ENCODE results near the gene ZNF780B.

Gene ZNF780B

GRCh38 chr19:40025938-40026596 is 30.0 kb downstream of the ZNF780B start:
- TF ChIP-seq JUND (IDR thresholded peaks at IDR 0.05; ENCODE audit: low read depth) = no peak
- DNase-seq (ENCODE audit: low read depth in 1 of 2, low spot score in 1 of 2) = no peak
- in situ Hi-C loops (cut with HindIII; ENCODE audit: low pct_unique_long_range_greater_than_20kb, low sequenced_read_pairs) = no loop called here

- in situ Hi-C loops (cut with HindIII; ENCODE audit: low pct_unique_long_range_greater_than_20kb, low sequenced_read_pairs) = no loop called here
- no peak for TF ChIP-seq JUND (IDR thresholded peaks at IDR 0.05; ENCODE audit: low read depth)
These were observed 32.1 kb downstream of the ZNF780B start for GRCh38 chr19:40023969-40024368.

GRCh38 chr19:40013991-40014390 is 42.0 kb downstream of the ZNF780B start:
- in situ Hi-C loops (cut with HindIII; ENCODE audit: low pct_unique_long_range_greater_than_20kb, low sequenced_read_pairs) = no loop called here
- no peak for TF ChIP-seq JUND (IDR thresholded peaks at IDR 0.05; ENCODE audit: low read depth)
- DNase-seq (ENCODE audit: low read depth in 1 of 2, low spot score in 1 of 2) = no peak

More at GRCh38 chr19:40023969-40024368, 32.1 kb downstream of the ZNF780B start:
- DNase-seq (ENCODE audit: low read depth in 1 of 2, low spot score in 1 of 2) = no peak

GRCh38 chr19:40009674-40010073 is 46.4 kb downstream of the ZNF780B start:
- TF ChIP-seq JUND (IDR thresholded peaks at IDR 0.05; ENCODE audit: low read depth) = no peak
- in situ Hi-C loops (cut with HindIII; ENCODE audit: low pct_unique_long_range_greater_than_20kb, low sequenced_read_pairs) = no loop called here
- no peak for DNase-seq (ENCODE audit: low read depth in 1 of 2, low spot score in 1 of 2)

- no peak for DNase-seq (ENCODE audit: low read depth in 1 of 2, low spot score in 1 of 2)
- in situ Hi-C loops (cut with HindIII; ENCODE audit: low pct_unique_long_range_greater_than_20kb, low sequenced_read_pairs) = no loop called here
- TF ChIP-seq JUND (IDR thresholded peaks at IDR 0.05; ENCODE audit: low read depth) = no peak
These were observed 49.7 kb downstream of the ZNF780B start for GRCh38 chr19:40006273-40006691.

- in situ Hi-C loops (cut with HindIII; ENCODE audit: low pct_unique_long_range_greater_than_20kb, low sequenced_read_pairs) = no loop called here
- TF ChIP-seq JUND (IDR thresholded peaks at IDR 0.05; ENCODE audit: low read depth) = no peak
These were observed 50.2 kb downstream of the ZNF780B start for GRCh38 chr19:40005691-40006272.

GRCh38 chr19:39998501-39998900 is 57.5 kb downstream of the ZNF780B start:
- in situ Hi-C loops (cut with HindIII; ENCODE audit: low pct_unique_long_range_greater_than_20kb, low sequenced_read_pairs) = no loop called here
- TF ChIP-seq JUND (IDR thresholded peaks at IDR 0.05; ENCODE audit: low read depth) = no peak
- no peak for DNase-seq (ENCODE audit: low read depth in 1 of 2, low spot score in 1 of 2)

More at GRCh38 chr19:40005691-40006272, 50.2 kb downstream of the ZNF780B start:
- no peak for DNase-seq (ENCODE audit: low read depth in 1 of 2, low spot score in 1 of 2)

GRCh38 chr19:39997638-39998216 is 58.3 kb downstream of the ZNF780B start:
- TF ChIP-seq JUND (IDR thresholded peaks at IDR 0.05; ENCODE audit: low read depth) = no peak
- DNase-seq (ENCODE audit: low read depth in 1 of 2, low spot score in 1 of 2) = no peak

GRCh38 chr19:39996811-39997637 is 59.0 kb downstream of the ZNF780B start, which contains the start of gene ZNF546:
Gene ZNF546 (plus strand): TSS chr19:39997060. CDS start chr19:39998327, 1,267 bp downstream.
- DNase-seq (ENCODE audit: low read depth in 1 of 2, low spot score in 1 of 2) = peak; percentile 79 to 89
- TF ChIP-seq JUND (IDR thresholded peaks at IDR 0.05; ENCODE audit: low read depth) = no peak
- in situ Hi-C loops (cut with HindIII; ENCODE audit: low pct_unique_long_range_greater_than_20kb, low sequenced_read_pairs) = no loop called here

More at GRCh38 chr19:39997638-39998216, 58.3 kb downstream of the ZNF780B start:
- in situ Hi-C loops (cut with HindIII; ENCODE audit: low pct_unique_long_range_greater_than_20kb, low sequenced_read_pairs) = no loop called here

- peak; percentile 14 to 50 for DNase-seq (ENCODE audit: low read depth in 1 of 2, low spot score in 1 of 2)
- no peak for TF ChIP-seq JUND (IDR thresholded peaks at IDR 0.05; ENCODE audit: low read depth)
- in situ Hi-C loops (cut with HindIII; ENCODE audit: low pct_unique_long_range_greater_than_20kb, low sequenced_read_pairs) = no loop called here
These were observed 59.7 kb downstream of the ZNF780B start for GRCh38 chr19:39996218-39996810.

GRCh38 chr19:39995794-39996193 is 60.2 kb downstream of the ZNF780B start:
- DNase-seq (ENCODE audit: low read depth in 1 of 2, low spot score in 1 of 2) = no peak
- no peak for TF ChIP-seq JUND (IDR thresholded peaks at IDR 0.05; ENCODE audit: low read depth)
- in situ Hi-C loops (cut with HindIII; ENCODE audit: low pct_unique_long_range_greater_than_20kb, low sequenced_read_pairs) = no loop called here

- in situ Hi-C loops (cut with HindIII; ENCODE audit: low pct_unique_long_range_greater_than_20kb, low sequenced_read_pairs) = no loop called here
- DNase-seq (ENCODE audit: low read depth in 1 of 2, low spot score in 1 of 2) = no peak
- TF ChIP-seq JUND (IDR thresholded peaks at IDR 0.05; ENCODE audit: low read depth) = no peak
These were observed 61.7 kb downstream of the ZNF780B start for GRCh38 chr19:39994361-39994760.
